DND-41 (cell line): ENCODE data around the gene PTTG2.

Source experiments
- CTCF ChIP-seq: IDR thresholded peaks from 2 replicates; pipeline ENCODE4 v1.5.1; 2012; ENCODE audit warnings: borderline replicate concordance, low read length, moderate library complexity, mild to moderate bottlenecking; ENCODE audit not compliant: poor library complexity, severe bottlenecking; ENCODE audit errors: extremely low read depth
- EZH2 ChIP-seq: IDR thresholded peaks from 3 replicates; pipeline ENCODE4 v1.6.1; 2012; ENCODE audit warnings: borderline replicate concordance, low read depth, mild to moderate bottlenecking, moderate library complexity, low read length, inconsistent platforms; ENCODE audit not compliant: severe bottlenecking

GRCh38 chr4:37928426-37929416, 31.5 kb upstream of the PTTG2 start:
- no peak for TF ChIP-seq EZH2
- TF ChIP-seq CTCF = no peak
